ENCODE results near the gene PSRC1.

- TF ChIP-seq, protein P1, sequence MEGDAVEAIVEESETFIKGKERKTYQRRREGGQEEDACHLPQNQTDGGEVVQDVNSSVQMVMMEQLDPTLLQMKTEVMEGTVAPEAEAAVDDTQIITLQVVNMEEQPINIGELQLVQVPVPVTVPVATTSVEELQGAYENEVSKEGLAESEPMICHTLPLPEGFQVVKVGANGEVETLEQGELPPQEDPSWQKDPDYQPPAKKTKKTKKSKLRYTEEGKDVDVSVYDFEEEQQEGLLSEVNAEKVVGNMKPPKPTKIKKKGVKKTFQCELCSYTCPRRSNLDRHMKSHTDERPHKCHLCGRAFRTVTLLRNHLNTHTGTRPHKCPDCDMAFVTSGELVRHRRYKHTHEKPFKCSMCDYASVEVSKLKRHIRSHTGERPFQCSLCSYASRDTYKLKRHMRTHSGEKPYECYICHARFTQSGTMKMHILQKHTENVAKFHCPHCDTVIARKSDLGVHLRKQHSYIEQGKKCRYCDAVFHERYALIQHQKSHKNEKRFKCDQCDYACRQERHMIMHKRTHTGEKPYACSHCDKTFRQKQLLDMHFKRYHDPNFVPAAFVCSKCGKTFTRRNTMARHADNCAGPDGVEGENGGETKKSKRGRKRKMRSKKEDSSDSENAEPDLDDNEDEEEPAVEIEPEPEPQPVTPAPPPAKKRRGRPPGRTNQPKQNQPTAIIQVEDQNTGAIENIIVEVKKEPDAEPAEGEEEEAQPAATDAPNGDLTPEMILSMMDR (IDR thresholded peaks at IDR 0.05): no peak
- no peak for TF ChIP-seq POLR2A (IDR thresholded peaks at IDR 0.05; ENCODE audit: low read depth)
- no peak for TF ChIP-seq POLR2AphosphoS5 (IDR thresholded peaks at IDR 0.05)
- TF ChIP-seq EP300 (IDR thresholded peaks at IDR 0.05): no peak
These were observed 421 bp downstream of the PSRC1 start for GRCh38 chr1:109282497-109282951.
